Endothelial cell of umbilical vein (primary cell): ENCODE data around the gene LIN7C. TPM values are rescaled to one million over a fixed set of nuclear protein-coding genes. Genes with fewer than 3 reads are reported as not detected.

Experiments
- BruUV-seq: library from RNA; stranded (reverse); fragments of 400-500 nt; replicated peaks from 2 replicates; lab custom pipeline; 2021; lab: Mats Ljungman, UMichigan
- CTCF ChIA-PET: fragments of 300-600, 350-600 bp; sonication (Branson Sonifier 250); formaldehyde crosslinking; loops from one replicate; lab custom pipeline; 2021; ENCODE audit warnings: antibody characterized with exemption, inconsistent platforms; lab: Charles Lee
- POLR2A ChIA-PET: fragments of 300-600, 350-600 bp; sonication (Branson Sonifier 250); formaldehyde crosslinking; loops from one replicate; lab custom pipeline; 2021; ENCODE audit warnings: antibody characterized with exemption, inconsistent platforms; lab: Charles Lee
- DNase-seq: peaks from one replicate; pipeline ENCODE4 v3.0.0-alpha.2; 2011; ENCODE audit warnings: low read depth, low spot score
- FAIRE-seq: peaks from 2 replicates; lab custom pipeline; 2011; peaks lifted over from hg19 to GRCh38; lab: Jason Lieb, UNC
- H2AFZ ChIP-seq: 2 replicates; pipeline ENCODE4 v1.6.0; 2012; ENCODE audit warnings: low read depth, low read length, control low read depth, inconsistent platforms
- H3K27ac ChIP-seq: 2 replicates; pipeline ENCODE4 v1.5.1; 2011; ENCODE audit warnings: low read depth, mild to moderate bottlenecking, control low read depth, low read length, moderate library complexity; ENCODE audit not compliant: insufficient read depth
- H3K27me3 ChIP-seq, 2 experiments: 2 replicates each; pipeline versions ENCODE4 v1.6.0 to v1.6.1; 2011; ENCODE audit warnings: low read length in 2 of 2, mixed read lengths in 1 of 2; ENCODE audit not compliant: control insufficient read depth in 2 of 2, insufficient read depth in 2 of 2
- H3K36me3 ChIP-seq, 2 experiments: 2 replicates in 1 of 2; 3 replicates in 1 of 2; pipeline ENCODE4 v1.5.1; 2011; ENCODE audit warnings: low read length in 2 of 2, mild to moderate bottlenecking in 1 of 2, moderate library complexity in 1 of 2; ENCODE audit not compliant: control insufficient read depth in 2 of 2, insufficient read depth in 2 of 2; ENCODE audit errors: extremely low read depth in 1 of 2
- H3K4me1 ChIP-seq: 3 replicates; pipeline ENCODE4 v1.5.1; 2011; ENCODE audit warnings: mild to moderate bottlenecking, low read length; ENCODE audit not compliant: control insufficient read depth, insufficient read depth; ENCODE audit errors: extremely low read depth
- H3K4me2 ChIP-seq: 2 replicates; pipeline ENCODE4 v1.6.1; 2011; ENCODE audit warnings: low read length, control low read depth, mixed read lengths; ENCODE audit not compliant: insufficient read depth
- H3K4me3 ChIP-seq, 3 experiments: fragments of 200-600 bp in 1 of 3; sonication (generic), shearing (Covaris generic) in 1 of 3; replicated peaks in 1 of 3; 2 replicates each; pipeline ENCODE4 v1.5.1; 2011 to 2016; ENCODE audit warnings: control low read depth in 3 of 3, low read length in 3 of 3, mild to moderate bottlenecking in 2 of 3, inconsistent platforms in 1 of 3, low read depth in 1 of 3, moderate library complexity in 1 of 3; ENCODE audit not compliant: insufficient read depth in 1 of 3
- H3K79me2 ChIP-seq: 2 replicates; pipeline ENCODE4 v1.6.0; 2012; ENCODE audit warnings: low read length, inconsistent platforms; ENCODE audit not compliant: control insufficient read depth, insufficient read depth
- H3K9ac ChIP-seq: replicated peaks from 2 replicates; pipeline ENCODE3; 2011; ENCODE audit warnings: low read length, control low read depth; ENCODE audit not compliant: insufficient read depth; ENCODE audit errors: extremely low read depth
- H3K9me1 ChIP-seq: replicated peaks from 3 replicates; pipeline ENCODE4 v1.6.0; 2011; ENCODE audit warnings: mild to moderate bottlenecking, low read length; ENCODE audit not compliant: control insufficient read depth, insufficient read depth; ENCODE audit errors: extremely low read depth
- H3K9me3 ChIP-seq: replicated peaks from 2 replicates; pipeline ENCODE4 v1.5.1; 2012; ENCODE audit warnings: low read length, inconsistent platforms; ENCODE audit not compliant: control insufficient read depth, insufficient read depth
- H4K20me1 ChIP-seq: replicated peaks from 2 replicates; pipeline ENCODE3; 2011; ENCODE audit warnings: mild to moderate bottlenecking, low read length; ENCODE audit not compliant: control insufficient read depth, insufficient read depth; ENCODE audit errors: extremely low read depth
- POLR2AphosphoS5 ChIP-seq: IDR thresholded peaks from 2 replicates; pipeline ENCODE4 v1.6.1; 2012; ENCODE audit warnings: low read depth, mild to moderate bottlenecking, control low read depth, low read length, moderate library complexity; ENCODE audit not compliant: insufficient read depth
- dilution Hi-C: fragments of 300-500 bp; cut with MboI; formaldehyde crosslinking; loops from one replicate; pipeline ENCODE4 v1.15.0; 2019; ENCODE audit warnings: low sequenced_read_pairs; ENCODE audit not compliant: extremely low pct_ligation_motif_present
- intact Hi-C: fragments of 100-400 bp; cut with micrococcal nuclease; formaldehyde crosslinking; loops from one replicate; pipeline ENCODE4 v1.10.0; 2022
- microRNA-seq: library from miRNA; unstranded; fragments of <30 nt; microRNA quantifications from one replicate; pipeline ENCODE4 v1.2.0, GENCODE V29; 2021; ENCODE audit warnings: borderline number of aligned reads, borderline replicate concordance
- polyA plus RNA-seq, 4 experiments: library from polyadenylated mRNA; depleted of rRNA in 3 of 4; stranded (reverse) in 3 of 4; unstranded in 1 of 4; fragments of >200 nt; gene quantifications; 2 replicates each; pipeline versions ENCODE4 v1.2.1 to v1.2.3, GENCODE V29; 2011 to 2012; ENCODE audit warnings: missing spikeins in 1 of 4
- small RNA-seq: library from RNA; depleted of rRNA; stranded (forward); fragments of <200 nt; gene quantifications from one replicate; pipeline ENCODE3, GENCODE V24; 2012; ENCODE audit warnings: low replicate concordance, low read depth; ENCODE audit not compliant: insufficient read depth, insufficient read length
- total RNA-seq: library from RNA; stranded (reverse); gene quantifications from 2 replicates; pipeline ENCODE4 v1.2.3, GENCODE V29; 2021
- TF ChIP-seq, protein P1 (sequence below), 2 donors: IDR thresholded peaks; 1 replicate in 1 of 2; 2 replicates in 1 of 2; pipeline ENCODE4 v1.5.1; 2011; ENCODE audit warnings: low read length in 2 of 2, mild to moderate bottlenecking in 2 of 2, moderate library complexity in 2 of 2, control low read depth in 1 of 2, inconsistent platforms in 1 of 2, low read depth in 1 of 2; ENCODE audit not compliant: insufficient read depth in 1 of 2; ENCODE audit errors: extremely low read depth in 1 of 2

LIN7C gene
- total and polyA plus RNA-seq, 2 donors (not counting 3 experiments of a cell fraction or from before 2014, with no cell fraction given), result 7.1 to 24.9 TPM

DNA sequence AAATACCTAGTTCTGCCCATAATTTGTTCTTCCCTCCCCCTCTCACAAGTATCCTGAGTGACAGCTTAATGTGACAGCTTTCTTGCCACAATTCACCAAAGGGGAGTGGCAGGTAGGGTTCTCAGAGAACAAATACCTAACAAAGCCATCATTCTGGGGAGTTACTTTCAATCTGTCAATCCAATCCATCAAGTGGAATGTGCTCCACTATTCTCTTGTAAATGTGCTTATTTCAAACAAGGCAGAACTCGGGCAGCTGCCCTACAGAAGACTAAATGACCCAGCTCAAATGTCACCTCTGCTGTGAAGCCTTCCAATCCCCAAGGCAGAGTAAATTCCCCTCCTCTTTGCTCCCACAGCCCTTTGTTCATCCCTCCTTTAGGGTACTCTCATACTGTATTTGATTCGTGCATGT lies 61.8 kb downstream of the LIN7C start:
- DNase-seq (no peak), FAIRE-seq (no peak)
- Histone ChIP-seq H3K79me2 (no peaks in the 10 kb centered on the region), H3K4me2 (no peak overlapping the region), H3K9me3 (no peaks in the 10 kb centered on the region), H4K20me1 (no peaks in the 10 kb centered on the region), H3K36me3 (no peaks in the 10 kb centered on the region), H2AFZ (no peak overlapping the region), H3K9ac (no peak overlapping the region), H3K27ac (no peak overlapping the region), H3K4me3 (no peak overlapping the region), H3K4me1 (peaks cover 2% of the 10 kb centered on the region), H3K27me3 (peaks cover 0 to 10% of the 10 kb centered on the region in 2 experiments), H3K9me1 (no peaks in the 10 kb centered on the region)
- CTCF ChIA-PET, result interaction anchor here (1.6 to 1.8 kb wide), 4 partner anchors 10 to 148 kb away, joined by 4 to 9 read pairs (median 6); no protein-coding TSS in a partner anchor
- TF ChIP-seq POLR2AphosphoS5, result no peak
- TF ChIP-seq, protein P1, sequence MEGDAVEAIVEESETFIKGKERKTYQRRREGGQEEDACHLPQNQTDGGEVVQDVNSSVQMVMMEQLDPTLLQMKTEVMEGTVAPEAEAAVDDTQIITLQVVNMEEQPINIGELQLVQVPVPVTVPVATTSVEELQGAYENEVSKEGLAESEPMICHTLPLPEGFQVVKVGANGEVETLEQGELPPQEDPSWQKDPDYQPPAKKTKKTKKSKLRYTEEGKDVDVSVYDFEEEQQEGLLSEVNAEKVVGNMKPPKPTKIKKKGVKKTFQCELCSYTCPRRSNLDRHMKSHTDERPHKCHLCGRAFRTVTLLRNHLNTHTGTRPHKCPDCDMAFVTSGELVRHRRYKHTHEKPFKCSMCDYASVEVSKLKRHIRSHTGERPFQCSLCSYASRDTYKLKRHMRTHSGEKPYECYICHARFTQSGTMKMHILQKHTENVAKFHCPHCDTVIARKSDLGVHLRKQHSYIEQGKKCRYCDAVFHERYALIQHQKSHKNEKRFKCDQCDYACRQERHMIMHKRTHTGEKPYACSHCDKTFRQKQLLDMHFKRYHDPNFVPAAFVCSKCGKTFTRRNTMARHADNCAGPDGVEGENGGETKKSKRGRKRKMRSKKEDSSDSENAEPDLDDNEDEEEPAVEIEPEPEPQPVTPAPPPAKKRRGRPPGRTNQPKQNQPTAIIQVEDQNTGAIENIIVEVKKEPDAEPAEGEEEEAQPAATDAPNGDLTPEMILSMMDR (IDR thresholded peaks at IDR 0.05; ENCODE audit: extremely low read depth in 1 of 2, insufficient read depth in 1 of 2, low read depth in 1 of 2, low read length in 2 of 2), result no peak
- dilution Hi-C loops, result no loop called here
- POLR2A ChIA-PET, result no interaction called here
- intact Hi-C loops, result no loop called here
- no TSS peak for BruUV-seq

Small RNA genes within 50 kb of the gene (microRNA-seq; reads per million reads assigned to microRNA genes)
- gene MIR8087, result not detected

Small RNA genes within 50 kb of the gene (small RNA-seq; reads per million reads assigned to genes)
- gene AC100771.1, result not detected
- gene MIR8087, result not detected
- not detected for gene RNA5SP339

Other genes starting within 250 kb of the LIN7C start
- 11.4 and 11.8 TPM in 2 replicates for gene CCDC34, start 143.6 kb downstream of the LIN7C start, total RNA-seq
- 2.0 and 2.3 TPM in 2 replicates for gene CCDC34, start 143.6 kb downstream of the LIN7C start, polyA plus RNA-seq
- 2.6 and 3.1 TPM in 2 replicates for gene LGR4, start 34.0 kb downstream of the LIN7C start, total RNA-seq
- gene LGR4, start 34.0 kb downstream of the LIN7C start, polyA plus RNA-seq, result 0.89 and 1.3 TPM in 2 replicates
- 2.6 and 3.1 TPM in 2 replicates for gene BDNF, start 193.7 kb upstream of the LIN7C start, total RNA-seq
- gene BDNF, start 193.7 kb upstream of the LIN7C start, polyA plus RNA-seq, result 3.2 and 3.6 TPM in 2 replicates